HG03175 (cell line): ENCODE data around the gene SYNPO2.

Experiments used
- ATAC-seq: cut with Tn5 transposase; IDR thresholded peaks from one replicate; pipeline ENCODE4 v1.9.1; 2021; ENCODE audit warnings: mild to moderate bottlenecking, moderate library complexity; ENCODE audit not compliant: unreplicated experiment

The SYNPO2 gene

DNA sequence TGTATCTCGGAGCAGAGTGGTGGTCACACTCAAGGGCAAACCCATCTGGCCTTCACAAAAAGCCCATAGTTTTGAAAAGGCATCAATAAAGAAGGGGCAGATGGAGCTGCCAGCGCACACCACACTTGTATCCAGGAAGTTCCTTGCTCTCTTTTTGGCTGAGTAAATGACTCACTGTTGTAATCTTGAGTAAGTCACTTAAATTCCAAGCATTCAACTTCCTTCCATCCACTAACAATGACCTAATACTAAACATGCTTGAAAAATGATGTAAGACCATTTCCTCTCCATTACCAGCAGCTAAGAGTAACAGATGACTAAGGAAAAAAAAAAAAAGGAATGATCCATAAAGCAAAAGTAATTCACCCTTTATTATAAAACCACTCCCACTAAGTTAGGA, 214.6 kb downstream of the SYNPO2 start:
- ATAC-seq: no peak

GRCh38 chr4:119104644-119105273, 216.1 kb downstream of the SYNPO2 start:
- no peak for ATAC-seq

DNA sequence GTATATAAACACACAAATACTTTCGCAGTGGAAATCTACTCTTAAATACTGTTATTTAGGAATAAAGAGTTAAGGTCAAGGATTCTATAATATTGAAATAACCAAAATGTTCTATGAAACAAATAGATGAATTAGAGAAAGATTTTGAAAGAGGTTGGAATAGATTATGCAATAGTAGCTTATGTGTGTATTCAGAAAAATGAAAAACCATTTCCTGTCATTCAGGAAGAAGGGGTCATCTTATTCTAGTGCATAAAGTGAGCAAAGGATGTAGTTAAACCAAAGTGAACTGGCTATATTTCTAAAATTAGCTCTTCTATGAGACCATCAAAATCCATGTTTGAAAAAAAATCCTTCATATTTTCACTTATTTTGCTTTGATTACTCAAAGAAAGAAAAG, 217.0 kb downstream of the SYNPO2 start:
- ATAC-seq: no peak

- ATAC-seq: no peak
These were observed 217.7 kb downstream of the SYNPO2 start for GRCh38 chr4:119106036-119107000.

GRCh38 chr4:119110121-119110520, 221.5 kb downstream of the SYNPO2 start:
- ATAC-seq: no peak
